Common myeloid progenitor, CD34-positive (primary cell): ENCODE data around the gene SERPINF2. TPM values are rescaled to one million over a fixed set of nuclear protein-coding genes. Genes with fewer than 3 reads are reported as not detected.
"Not testable (repeated sequence)": the region's sequence is repeated elsewhere in the genome, so short reads cannot be mapped to it uniquely, and the experiment has no call there.

Experiments used
- CTCF ChIA-PET: fragments of 350-600 bp; sonication (Branson Sonifier 250); formaldehyde crosslinking; loops from one replicate; lab custom pipeline; 2021; ENCODE audit warnings: antibody characterized with exemption; lab: Charles Lee
- POLR2A ChIA-PET: fragments of 350-600 bp; sonication (Branson Sonifier 250); formaldehyde crosslinking; loops from one replicate; lab custom pipeline; 2021; ENCODE audit warnings: antibody characterized with exemption; lab: Charles Lee
- DNase-seq, 3 donors: peaks; one replicate each; pipeline versions ENCODE4 v3.0.0 to v3.0.0-alpha.2; 2013
- H3K27ac ChIP-seq, 2 experiments: 1 replicate in 1 of 2; 2 replicates in 1 of 2; pipeline ENCODE4 v1.7.0; 2013; ENCODE audit warnings: inconsistent platforms in 2 of 2, low read length in 2 of 2, mild to moderate bottlenecking in 2 of 2, low read depth in 1 of 2, moderate library complexity in 1 of 2; ENCODE audit not compliant: severe bottlenecking in 2 of 2, insufficient read depth in 1 of 2, poor library complexity in 1 of 2
- H3K27me3 ChIP-seq, 5 experiments: replicated peaks in 2 of 5; 1 replicate in 3 of 5; 2 replicates in 2 of 5; pipeline versions ENCODE4 v1.6.1 to v1.7.0; 2013; ENCODE audit warnings: low read length in 4 of 5, mild to moderate bottlenecking in 2 of 5, moderate library complexity in 2 of 5, inconsistent platforms in 1 of 5; ENCODE audit not compliant: insufficient read depth in 5 of 5, control insufficient read depth in 4 of 5
- H3K36me3 ChIP-seq, 4 experiments: 1 replicate in 2 of 4; 2 replicates in 2 of 4; pipeline versions ENCODE4 v1.6.1 to v1.7.0; 2013; ENCODE audit warnings: low read length in 3 of 4, control low read depth in 1 of 4, mild to moderate bottlenecking in 1 of 4; ENCODE audit not compliant: control insufficient read depth in 4 of 4, insufficient read depth in 4 of 4
- H3K4me1 ChIP-seq, 4 experiments: 1 replicate in 3 of 4; 2 replicates in 1 of 4; pipeline versions ENCODE4 v1.6.1 to v1.7.1; 2013; ENCODE audit warnings: low read length in 3 of 4, mild to moderate bottlenecking in 3 of 4, control low read depth in 1 of 4, inconsistent platforms in 1 of 4, moderate library complexity in 1 of 4; ENCODE audit not compliant: control insufficient read depth in 4 of 4, insufficient read depth in 4 of 4; ENCODE audit errors: control extremely low read depth in 1 of 4
- H3K4me3 ChIP-seq, 7 experiments: 1 replicate in 4 of 7; 2 replicates in 3 of 7; pipeline versions ENCODE4 v1.5.1 to v1.7.0; 2013; ENCODE audit warnings: mild to moderate bottlenecking in 7 of 7, low read length in 6 of 7, moderate library complexity in 6 of 7, inconsistent platforms in 2 of 7, low read depth in 2 of 7, control low read depth in 1 of 7; ENCODE audit not compliant: insufficient read depth in 4 of 7, control insufficient read depth in 1 of 7; ENCODE audit errors: extremely low read depth in 1 of 7
- H3K9me3 ChIP-seq, 5 experiments: 1 replicate in 4 of 5; 2 replicates in 1 of 5; pipeline versions ENCODE4 v1.6.1 to v1.7.1; 2013; ENCODE audit warnings: low read length in 4 of 5, mild to moderate bottlenecking in 2 of 5, inconsistent platforms in 1 of 5, low read depth in 1 of 5, moderate library complexity in 1 of 5; ENCODE audit not compliant: control insufficient read depth in 4 of 5, insufficient read depth in 2 of 5; ENCODE audit errors: control extremely low read depth in 1 of 5
- WGBS: methylation state at CpG from one replicate; pipeline ENCODE4 v1.1.5; 2013; ENCODE audit not compliant: insufficient coverage; 5-methylcytosine and 5-hydroxymethylcytosine counted together
- polyA plus RNA-seq: library from polyadenylated mRNA; unstranded; fragments of 120-200 nt; gene quantifications from one replicate; pipeline ENCODE4 v1.2.1, GENCODE V29; 2013

SERPINF2 gene
- polyA plus RNA-seq, result 1.3 TPM

- 75% methylated on average over 7 of the region's 10 CpGs for WGBS
- Histone ChIP-seq H3K36me3 (peaks cover 0 to 11% (median 8%) of the 10 kb centered on the region in 4 experiments), H3K4me3 (no peak within 1 kb of the TSS), H3K27ac (no peak within 1 kb of the TSS), H3K9me3 (peaks cover 0 to 2% (median 0%) of the 10 kb centered on the region in 5 experiments), H3K27me3 (no peaks in the 10 kb centered on the region), H3K4me1 (no peaks in the 10 kb centered on the region)
- no peak for DNase-seq
- CTCF ChIA-PET, result interaction anchor here (1.0 to 1.3 kb wide), 2 partner anchors 15 to 40 kb away, joined by 3 read pairs; no protein-coding TSS in a partner anchor
- POLR2A ChIA-PET, result no interaction called here
Observed at GRCh38 chr17:1742371-1743087, at the start of gene SERPINF2. Gene SERPINF2, plus strand, starts transcription at chr17:1742871. Its CDS starts 2,125 bp downstream, at chr17:1744996.

GRCh38 chr17:1693339-1693738 is 49.3 kb upstream of the SERPINF2 start:
- H3K4me3 ChIP-seq, result no peak overlapping the region
- 96% methylated on average over 7 of the region's 7 CpGs for WGBS
- no peaks in the 10 kb centered on the region for H3K27me3 ChIP-seq
- H3K4me1 ChIP-seq, result no peaks in the 10 kb centered on the region
- H3K27ac ChIP-seq, result no peak overlapping the region
- POLR2A ChIA-PET, result no interaction called here
- DNase-seq, result no peak
- H3K9me3 ChIP-seq, result no peaks in the 10 kb centered on the region
- H3K36me3 ChIP-seq, result no peaks in the 10 kb centered on the region
- CTCF ChIA-PET, result no interaction called here

GRCh38 chr17:1695365-1695764 is 47.3 kb upstream of the SERPINF2 start:
- no peak overlapping the region for H3K27ac ChIP-seq
- 97% methylated on average over 7 of the region's 8 CpGs for WGBS
- H3K36me3 ChIP-seq, result no peaks in the 10 kb centered on the region
- H3K9me3 ChIP-seq, result no peaks in the 10 kb centered on the region
- H3K4me3 ChIP-seq, result no peak overlapping the region
- POLR2A ChIA-PET, result no interaction called here
- DNase-seq, result no peak
- CTCF ChIA-PET, result no interaction called here
- no peaks in the 10 kb centered on the region for H3K4me1 ChIP-seq
- no peaks in the 10 kb centered on the region for H3K27me3 ChIP-seq

GRCh38 chr17:1697681-1698080 is 45.0 kb upstream of the SERPINF2 start:
- no peaks in the 10 kb centered on the region for H3K4me1 ChIP-seq
- no peaks in the 10 kb centered on the region for H3K9me3 ChIP-seq
- DNase-seq, result no peak
- POLR2A ChIA-PET, result no interaction called here
- H3K27ac ChIP-seq, result no peak overlapping the region
- H3K27me3 ChIP-seq, result no peaks in the 10 kb centered on the region
- CTCF ChIA-PET, result no interaction called here
- no peak overlapping the region for H3K4me3 ChIP-seq
- 47% methylated on average over 5 of the region's 5 CpGs for WGBS
- H3K36me3 ChIP-seq, result no peaks in the 10 kb centered on the region

- H3K9me3 ChIP-seq, POLR2A ChIA-PET, H3K4me3 ChIP-seq, DNase-seq, CTCF ChIA-PET, H3K4me1 ChIP-seq, H3K27me3 ChIP-seq, H3K27ac ChIP-seq, H3K36me3 ChIP-seq: not testable (repeated sequence)
- 100% methylated on average over 3 of the region's 5 CpGs for WGBS
Observed at GRCh38 chr17:1699891-1700290, 42.8 kb upstream of the SERPINF2 start.

- peaks cover 0 to 4% (median 0%) of the 10 kb centered on the region in 5 experiments for H3K27me3 ChIP-seq
- no peak overlapping the region for H3K4me3 ChIP-seq
- no peaks in the 10 kb centered on the region for H3K36me3 ChIP-seq
- DNase-seq, result no peak
- CTCF ChIA-PET, result interaction anchor here (1.5 kb wide), 1 partner anchor 13 kb away, joined by 3 read pairs; no protein-coding TSS in a partner anchor
- no peak overlapping the region for H3K27ac ChIP-seq
- no peaks in the 10 kb centered on the region for H3K9me3 ChIP-seq
- POLR2A ChIA-PET, result no interaction called here
- no peaks in the 10 kb centered on the region for H3K4me1 ChIP-seq
- WGBS, result 71% methylated on average over 3 of the region's 4 CpGs
Observed at GRCh38 chr17:1703063-1703462, 39.6 kb upstream of the SERPINF2 start.

GRCh38 chr17:1705004-1705403 is 37.7 kb upstream of the SERPINF2 start:
- ChIA-PET CTCF (interaction anchor here (1.3 kb wide), 1 partner anchor 9 kb away, joined by 5 read pairs; no protein-coding TSS in a partner anchor), POLR2A (no interaction called here)
- peaks cover 0 to 6% (median 0%) of the 10 kb centered on the region in 5 experiments for H3K27me3 ChIP-seq

More at GRCh38 chr17:1705004-1705403, 37.7 kb upstream of the SERPINF2 start:
- Histone ChIP-seq H3K9me3 (no peaks in the 10 kb centered on the region), H3K27ac (no peak overlapping the region), H3K4me3 (no peak overlapping the region), H3K36me3 (no peaks in the 10 kb centered on the region), H3K4me1 (peaks cover 0 to 8% (median 5%) of the 10 kb centered on the region in 4 experiments)
- no peak for DNase-seq
- 98% methylated on average over 7 of the region's 7 CpGs for WGBS
